Testis (tissue), 2 donors: ENCODE measurements around the gene B4GALT1.
"Not testable (repeated sequence)": the region's sequence is repeated elsewhere in the genome, so short reads cannot be mapped to it uniquely, and the experiment has no call there.

Experiments used
- POLR2A ChIP-seq: fragments of 450-650 bp; IDR thresholded peaks from one replicate; pipeline ENCODE4 v1.6.1; 2017; ENCODE audit warnings: antibody characterized with exemption, mild to moderate bottlenecking, moderate library complexity
- TF ChIP-seq, protein P1 (sequence below), 3 experiments: fragments of 450-650 bp in 2 of 3; fragments of 200-600 bp in 1 of 3; sonication (generic) in 1 of 3; IDR thresholded peaks; one replicate each; pipeline ENCODE4 v1.5.1; 2016 to 2019; ENCODE audit warnings: antibody characterized with exemption in 3 of 3, mild to moderate bottlenecking in 2 of 3, moderate library complexity in 1 of 3

DNA sequence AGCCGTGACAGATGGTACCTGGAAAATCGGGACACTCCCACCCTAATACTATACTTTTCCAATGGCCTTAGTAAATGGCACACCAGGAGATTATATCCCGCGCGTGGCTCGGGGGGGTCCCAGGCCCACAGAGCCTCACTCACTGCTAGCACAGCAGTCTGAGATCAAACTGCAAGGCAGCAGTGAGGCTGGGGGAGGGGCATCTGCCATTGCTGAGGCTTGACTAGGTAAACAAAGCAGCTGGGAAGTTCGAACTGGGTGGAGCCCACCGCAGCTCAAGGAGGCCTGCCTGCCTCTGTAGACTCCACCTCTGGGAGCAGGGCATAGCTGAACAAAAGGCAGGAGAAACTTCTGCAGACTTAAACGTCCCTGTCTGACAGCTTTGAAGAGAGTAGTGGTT is 81.5 kb downstream of the B4GALT1 start:
- TF ChIP-seq, protein P1, sequence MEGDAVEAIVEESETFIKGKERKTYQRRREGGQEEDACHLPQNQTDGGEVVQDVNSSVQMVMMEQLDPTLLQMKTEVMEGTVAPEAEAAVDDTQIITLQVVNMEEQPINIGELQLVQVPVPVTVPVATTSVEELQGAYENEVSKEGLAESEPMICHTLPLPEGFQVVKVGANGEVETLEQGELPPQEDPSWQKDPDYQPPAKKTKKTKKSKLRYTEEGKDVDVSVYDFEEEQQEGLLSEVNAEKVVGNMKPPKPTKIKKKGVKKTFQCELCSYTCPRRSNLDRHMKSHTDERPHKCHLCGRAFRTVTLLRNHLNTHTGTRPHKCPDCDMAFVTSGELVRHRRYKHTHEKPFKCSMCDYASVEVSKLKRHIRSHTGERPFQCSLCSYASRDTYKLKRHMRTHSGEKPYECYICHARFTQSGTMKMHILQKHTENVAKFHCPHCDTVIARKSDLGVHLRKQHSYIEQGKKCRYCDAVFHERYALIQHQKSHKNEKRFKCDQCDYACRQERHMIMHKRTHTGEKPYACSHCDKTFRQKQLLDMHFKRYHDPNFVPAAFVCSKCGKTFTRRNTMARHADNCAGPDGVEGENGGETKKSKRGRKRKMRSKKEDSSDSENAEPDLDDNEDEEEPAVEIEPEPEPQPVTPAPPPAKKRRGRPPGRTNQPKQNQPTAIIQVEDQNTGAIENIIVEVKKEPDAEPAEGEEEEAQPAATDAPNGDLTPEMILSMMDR (IDR thresholded peaks at IDR 0.05): not testable (repeated sequence)
- TF ChIP-seq POLR2A: not testable (repeated sequence)
